ENCODE data around the gene CSNK1E.

GRCh38 chr22:38291201-38291777 lies 25.9 kb downstream of the CSNK1E start:
- TF ChIP-seq POLR2A (IDR thresholded peaks at IDR 0.05; ENCODE audit: low read depth) = no peak
- TF ChIP-seq CTCF (IDR thresholded peaks at IDR 0.05) = no peak

All from esophagus muscularis mucosa (tissue), 3 donors.